Smooth muscle cell of the brain vasculature (primary cell): ENCODE results near the gene ANKRD16.
A peak's percentile ranks its signal among the peaks of the same experiment; 100 is the strongest.
"Not testable (repeated sequence)": the region's sequence is repeated elsewhere in the genome, so short reads cannot be mapped to it uniquely, and the experiment has no call there.

Experiments used
- DNase-seq: peaks from one replicate; pipeline ENCODE4 v3.0.0-alpha.2; 2012; ENCODE audit warnings: low read depth, low spot score

The ANKRD16 gene

GRCh38 chr10:5876181-5876768 is 13.4 kb downstream of the ANKRD16 start:
- no peak for DNase-seq

- DNase-seq: peak; percentile 63
Measured at GRCh38 chr10:5873515-5873995, 16.1 kb downstream of the ANKRD16 start.

GRCh38 chr10:5871596-5871995 is 18.1 kb downstream of the ANKRD16 start:
- no peak for DNase-seq

- no peak for DNase-seq
Measured at GRCh38 chr10:5869156-5869555, 20.5 kb downstream of the ANKRD16 start.

- DNase-seq: not testable (repeated sequence)
Measured at GRCh38 chr10:5868383-5868782, 21.3 kb downstream of the ANKRD16 start.

- not testable (repeated sequence) for DNase-seq
Measured at GRCh38 chr10:5867091-5867615, 22.5 kb downstream of the ANKRD16 start.

- DNase-seq: not testable (repeated sequence)
Measured at GRCh38 chr10:5866451-5867081, 23.1 kb downstream of the ANKRD16 start.

GRCh38 chr10:5862981-5863685 is 26.6 kb downstream of the ANKRD16 start:
- not testable (repeated sequence) for DNase-seq

GRCh38 chr10:5862360-5862961 is 27.2 kb downstream of the ANKRD16 start:
- DNase-seq: no peak

GRCh38 chr10:5860066-5860465 is 29.6 kb downstream of the ANKRD16 start:
- DNase-seq: no peak

- no peak for DNase-seq
Measured at GRCh38 chr10:5858811-5859210, 30.9 kb downstream of the ANKRD16 start.

- DNase-seq: no peak
Measured at GRCh38 chr10:5856701-5857004, 33.0 kb downstream of the ANKRD16 start.

GRCh38 chr10:5855979-5856700 is 33.6 kb downstream of the ANKRD16 start:
- no peak for DNase-seq

GRCh38 chr10:5854131-5854475 is 35.6 kb downstream of the ANKRD16 start:
- no peak for DNase-seq

- not testable (repeated sequence) for DNase-seq
Measured at GRCh38 chr10:5846667-5847066, 43.0 kb downstream of the ANKRD16 start.

- no peak for DNase-seq
Measured at GRCh38 chr10:5844345-5845055, 45.2 kb downstream of the ANKRD16 start.

- DNase-seq: no peak
Measured at GRCh38 chr10:5843686-5844344, 45.9 kb downstream of the ANKRD16 start.

GRCh38 chr10:5841965-5842364 is 47.7 kb downstream of the ANKRD16 start:
- no peak for DNase-seq

- peak; percentile 24 for DNase-seq
Measured at GRCh38 chr10:5840314-5841307, 49.1 kb downstream of the ANKRD16 start.
